ENCODE measurements around the gene ATP6V1B1.

GRCh38 chr2:70890469-70891065 lies 45.1 kb upstream of the ATP6V1B1 start:
- no peak for TF ChIP-seq CTCF (conservative IDR thresholded peaks at IDR 0.05 in 1 of 2, IDR thresholded peaks at IDR 0.05 in 1 of 2; ENCODE audit: low read depth in 1 of 2, low read length in 2 of 2)
- no peak for TF ChIP-seq EZH2 (IDR thresholded peaks at IDR 0.05; ENCODE audit: low read length, missing control alignments)

Measured in fibroblast of lung (primary cell).